NB4 (cell line): Measurements from ENCODE around the gene CALHM2.

Experiments used
- CTCF ChIP-seq: IDR thresholded peaks from one replicate; pipeline ENCODE4 v1.5.1; 2012; ENCODE audit warnings: low read depth, low read length
- MYC ChIP-seq: IDR thresholded peaks from 2 replicates; pipeline ENCODE4 v1.6.1; 2011; ENCODE audit warnings: low read depth, low read length

- no peak for TF ChIP-seq MYC
- no peak for TF ChIP-seq CTCF
These were observed 26.5 kb upstream of the CALHM2 start for GRCh38 chr10:103478671-103479070.
